GM18867 (cell line): ENCODE data around the gene ZC3H18.

Experiments
- ATAC-seq: cut with Tn5 transposase; IDR thresholded peaks from one replicate; pipeline ENCODE4 v1.9.1; 2021; ENCODE audit warnings: mild to moderate bottlenecking, moderate library complexity; ENCODE audit not compliant: unreplicated experiment

Gene ZC3H18

GRCh38 chr16:88636488-88637265 is 66.5 kb downstream of the ZC3H18 start:
- ATAC-seq = no peak

- ATAC-seq = no peak
Observed at GRCh38 chr16:88638323-88639230, 68.4 kb downstream of the ZC3H18 start, which contains the start of gene IL17C. Gene IL17C, plus strand, starts transcription at chr16:88638572. Its CDS starts 70 bp downstream, at chr16:88638642.

GRCh38 chr16:88639231-88640038 is 69.2 kb downstream of the ZC3H18 start:
- no peak for ATAC-seq

- ATAC-seq = no peak
Observed at GRCh38 chr16:88640039-88640495, 69.9 kb downstream of the ZC3H18 start.

- no peak for ATAC-seq
Observed at GRCh38 chr16:88640498-88641247, 70.5 kb downstream of the ZC3H18 start.

GRCh38 chr16:88642881-88643643 is 72.9 kb downstream of the ZC3H18 start:
- no peak for ATAC-seq

GRCh38 chr16:88643644-88643932 is 73.4 kb downstream of the ZC3H18 start:
- no peak for ATAC-seq

GRCh38 chr16:88645455-88645854 is 75.3 kb downstream of the ZC3H18 start:
- ATAC-seq = no peak

GRCh38 chr16:88645941-88646340 is 75.7 kb downstream of the ZC3H18 start:
- no peak for ATAC-seq

- ATAC-seq = no peak
Observed at GRCh38 chr16:88646345-88647034, 76.3 kb downstream of the ZC3H18 start.

GRCh38 chr16:88647178-88648070 is 77.2 kb downstream of the ZC3H18 start:
- ATAC-seq = no peak

GRCh38 chr16:88649195-88649923 is 79.2 kb downstream of the ZC3H18 start:
- ATAC-seq = no peak

GRCh38 chr16:88649924-88650748 is 79.9 kb downstream of the ZC3H18 start:
- ATAC-seq = peak; percentile 13

GRCh38 chr16:88650749-88651275 is 80.6 kb downstream of the ZC3H18 start, which contains the start of gene CYBA:
Gene CYBA, minus strand, starts transcription at chr16:88651053. Its CDS starts 40 bp downstream, at chr16:88651013.
- ATAC-seq = peak; percentile 69

GRCh38 chr16:88651276-88651988 is 81.2 kb downstream of the ZC3H18 start:
- ATAC-seq = peak; percentile 69
